GM23248 (cell line): Measurements from ENCODE around the gene SLC26A4. TPM values are rescaled to one million over a fixed set of nuclear protein-coding genes. Genes with fewer than 3 reads are reported as not detected.

Experiments
- DNase-seq: peaks from one replicate; pipeline ENCODE4 v3.0.0-alpha.2; 2015
- H2AFZ ChIP-seq: fragments of 200-600 bp; sonication (generic); 2 replicates; pipeline ENCODE4 v1.6.1; 2016; ENCODE audit warnings: antibody characterized with exemption
- H3F3A ChIP-seq: fragments of 200-600 bp; sonication (generic); 2 replicates; pipeline ENCODE4 v1.6.1; 2016; ENCODE audit warnings: mild to moderate bottlenecking, antibody characterized with exemption, mixed run types; ENCODE audit not compliant: insufficient read depth
- H3K27ac ChIP-seq: fragments of 200-600 bp; sonication (generic); 2 replicates; pipeline ENCODE4 v1.5.1; 2016; ENCODE audit warnings: mild to moderate bottlenecking
- H3K27me3 ChIP-seq: fragments of 200-600 bp; sonication (generic); replicated peaks from 2 replicates; pipeline ENCODE4 v1.6.1; 2016; ENCODE audit warnings: mild to moderate bottlenecking; ENCODE audit not compliant: insufficient read depth
- H3K36me3 ChIP-seq: fragments of 200-600 bp; sonication (generic); 2 replicates; pipeline ENCODE4 v1.6.1; 2016; ENCODE audit warnings: low read depth, mild to moderate bottlenecking
- H3K4me1 ChIP-seq: fragments of 200-600 bp; sonication (generic); 2 replicates; pipeline ENCODE4 v1.6.1; 2016; ENCODE audit warnings: mild to moderate bottlenecking; ENCODE audit not compliant: insufficient read depth
- H3K4me2 ChIP-seq: fragments of 200-600 bp; sonication (generic); one replicate; pipeline ENCODE4 v1.6.1; 2016; ENCODE audit warnings: mild to moderate bottlenecking; ENCODE audit not compliant: unreplicated experiment
- H3K4me3 ChIP-seq: fragments of 200-600 bp; sonication (generic); 2 replicates; pipeline ENCODE4 v1.5.1; 2016; ENCODE audit warnings: mild to moderate bottlenecking
- H3K79me2 ChIP-seq: fragments of 200-600 bp; sonication (generic); 2 replicates; pipeline ENCODE4 v1.6.1; 2016; ENCODE audit warnings: mild to moderate bottlenecking; ENCODE audit not compliant: insufficient read depth
- H3K9ac ChIP-seq: fragments of 200-600 bp; sonication (generic); 2 replicates; pipeline ENCODE4 v1.6.1; 2016; ENCODE audit warnings: mild to moderate bottlenecking
- H3K9me2 ChIP-seq: fragments of 200-600 bp; sonication (generic); 2 replicates; pipeline ENCODE4 v1.6.1; 2016; ENCODE audit warnings: mixed run types, mild to moderate bottlenecking, moderate library complexity; ENCODE audit not compliant: insufficient read depth
- H3K9me3 ChIP-seq: fragments of 200-600 bp; sonication (generic); one replicate; pipeline ENCODE4 v1.6.1; 2017; ENCODE audit warnings: low read depth
- H4K20me1 ChIP-seq: fragments of 200-600 bp; sonication (generic); 2 replicates; pipeline ENCODE4 v1.6.0; 2016; ENCODE audit not compliant: insufficient read depth
- EZH2 ChIP-seq: fragments of 200-600 bp; sonication (generic); IDR thresholded peaks from 2 replicates; pipeline ENCODE4 v1.6.1; 2018; ENCODE audit warnings: antibody characterized with exemption, mild to moderate bottlenecking; ENCODE audit not compliant: insufficient read depth, poor library complexity, severe bottlenecking
- EZH2phosphoT487 ChIP-seq: fragments of 200-600 bp; sonication (generic); IDR thresholded peaks from 2 replicates; pipeline ENCODE4 v1.6.1; 2018; ENCODE audit warnings: antibody characterized with exemption, moderate library complexity, mild to moderate bottlenecking, low read depth; ENCODE audit not compliant: insufficient read depth
- WGBS, 2 experiments: methylation state at CpG; one replicate each; pipeline ENCODE4 v1.1.6; 2015 to 2017; ENCODE audit warnings: low lambda C conversion rate in 2 of 2, low coverage in 1 of 2; ENCODE audit errors: missing lambda C conversion rate in 2 of 2; 5-methylcytosine and 5-hydroxymethylcytosine counted together
- in situ Hi-C: fragments of 300-500 bp; cut with MboI; formaldehyde crosslinking; loops from 2 replicates; pipeline ENCODE4 v1.15.0; 2020
- polyA plus RNA-seq: library from polyadenylated mRNA; unstranded; fragments of >200 nt; fragmentation: Nextera tagmentation; extraction: Ambion mirVana; gene quantifications from 2 replicates; pipeline ENCODE4 v1.2.1, GENCODE V29; 2016
- total RNA-seq: library from RNA; depleted of rRNA; stranded (reverse); fragments of >200 nt; shearing (Covaris generic); gene quantifications from 2 replicates; pipeline ENCODE4 v1.2.3, GENCODE V29; 2014

SLC26A4 gene
- total and polyA plus RNA-seq, 2 experiments from 2014 or later, result 0.24 to 0.43 TPM

DNA sequence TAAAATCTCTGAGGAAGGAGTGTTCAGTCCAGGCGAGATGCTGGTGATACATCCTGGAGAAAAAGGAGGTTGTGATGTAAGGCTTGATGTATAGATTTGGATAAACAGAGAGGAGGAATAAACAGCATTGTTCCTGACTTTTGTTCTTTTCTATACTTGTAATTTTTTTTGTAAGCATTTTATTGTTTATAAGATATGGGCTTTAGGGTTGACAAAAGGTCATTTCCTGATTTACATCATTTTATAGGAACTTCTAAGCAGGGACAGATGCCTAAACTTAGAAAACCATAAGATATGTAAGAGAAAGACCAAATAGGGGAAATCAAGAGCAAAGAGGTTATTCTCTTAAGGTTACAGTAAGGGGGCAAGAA, 16.7 kb upstream of the SLC26A4 start:
- H3K27ac ChIP-seq, result 0 out of 2 replicates have a peak overlapping the region, but pooled peaks have one; percentile 13
- in situ Hi-C loops, result no loop called here
- peak overlapping the region; percentile 31 for H2AFZ ChIP-seq
- no peaks in the 10 kb centered on the region for H3K9me2 ChIP-seq
- H3K9me3 ChIP-seq, result no peaks in the 10 kb centered on the region
- H3F3A ChIP-seq, result peaks cover 15% of the 10 kb centered on the region
- peak overlapping the region; percentile 49 for H3K4me2 ChIP-seq
- DNase-seq, result no peak
- peak overlapping the region; percentile 40; the same call in 1 of the 2 replicates for H3K4me3 ChIP-seq
- H3K79me2 ChIP-seq, result no peaks in the 10 kb centered on the region
- no peak for TF ChIP-seq EZH2
- no peak overlapping the region for H3K9ac ChIP-seq
- WGBS, 2 experiments, result 93 to 95% methylated on average over 1 of the region's 1 CpG
- no peaks in the 10 kb centered on the region for H3K36me3 ChIP-seq
- no peaks in the 10 kb centered on the region for H4K20me1 ChIP-seq
- H3K4me1 ChIP-seq, result peaks cover 25% of the 10 kb centered on the region
- no peaks in the 10 kb centered on the region for H3K27me3 ChIP-seq

DNA sequence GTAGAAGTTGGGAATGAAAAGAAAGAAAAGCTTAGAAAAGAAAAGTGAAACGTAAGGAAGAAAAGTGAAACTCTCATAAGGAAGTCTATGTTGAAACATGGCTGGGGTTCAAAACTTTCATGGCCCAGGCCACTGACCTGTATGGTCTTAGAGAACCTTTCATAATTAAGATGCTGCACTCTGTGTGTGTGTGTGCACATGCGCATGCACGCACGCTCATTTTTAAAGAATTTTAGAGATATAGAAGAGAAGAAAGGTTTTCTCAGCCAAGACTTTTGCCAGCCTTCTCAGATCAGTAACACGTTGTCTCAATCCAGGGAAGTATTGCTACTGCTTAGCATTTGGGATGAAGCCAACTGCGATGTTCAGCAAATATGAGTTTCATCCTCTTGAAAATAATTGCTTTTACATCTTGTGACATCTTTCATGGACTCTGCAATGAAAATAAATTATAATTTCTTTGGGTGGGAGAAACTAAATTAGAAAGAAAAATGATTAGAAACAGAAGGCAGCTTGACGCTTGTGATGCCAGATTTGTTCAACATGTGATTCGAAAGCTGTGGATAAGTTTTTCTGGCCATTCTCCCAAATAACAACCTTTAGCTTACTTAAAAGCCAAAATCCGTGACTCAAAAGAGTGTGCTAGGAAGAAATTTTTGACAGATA, 16.2 kb upstream of the SLC26A4 start:
- DNase-seq, result peak; percentile 53
- Histone ChIP-seq H3K36me3 (no peaks in the 10 kb centered on the region), H3F3A (peaks cover 15% of the 10 kb centered on the region), H4K20me1 (no peaks in the 10 kb centered on the region), H3K4me1 (peaks cover 25% of the 10 kb centered on the region), H3K27me3 (no peaks in the 10 kb centered on the region), H3K4me3 (peak overlapping the region; percentile 40), H3K79me2 (no peaks in the 10 kb centered on the region), H3K9me2 (no peaks in the 10 kb centered on the region), H3K4me2 (peak overlapping the region; percentile 49), H3K9ac (no peak overlapping the region), H2AFZ (peak overlapping the region; percentile 31), H3K9me3 (no peaks in the 10 kb centered on the region), H3K27ac (peak overlapping the region; percentile 13; the same call in 1 of the 2 replicates)
- 13 to 15% methylated on average over 9 of the region's 9 CpGs for WGBS, 2 experiments
- in situ Hi-C loops, result no loop called here
- TF ChIP-seq EZH2 (no peak), EZH2phosphoT487 (no peak)

DNA sequence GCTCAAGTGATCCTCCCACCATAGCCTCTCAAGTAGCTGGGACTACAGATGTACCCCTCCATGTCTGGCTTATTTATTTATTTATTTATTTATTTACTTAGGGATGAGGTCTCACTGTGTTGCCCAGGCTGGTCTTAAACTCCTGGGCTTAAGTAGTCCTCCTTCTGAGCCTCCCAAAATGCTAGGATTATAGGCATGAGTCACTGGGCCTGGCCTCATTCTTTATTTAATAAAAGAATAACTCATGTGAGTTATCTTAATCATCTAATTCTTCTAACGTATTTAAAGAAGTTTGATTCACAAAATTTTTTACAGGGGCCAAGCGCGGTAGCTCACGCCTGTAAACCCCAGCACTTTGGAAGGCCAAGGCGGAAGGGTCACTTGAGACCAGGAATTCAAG, 8.0 kb upstream of the SLC26A4 start:
- no peak overlapping the region for H3K4me3 ChIP-seq
- H2AFZ ChIP-seq, result no peak overlapping the region
- no peaks in the 10 kb centered on the region for H4K20me1 ChIP-seq
- no peaks in the 10 kb centered on the region for H3F3A ChIP-seq
- in situ Hi-C loops, result no loop called here
- H3K4me1 ChIP-seq, result no peaks in the 10 kb centered on the region
- no peaks in the 10 kb centered on the region for H3K27me3 ChIP-seq
- H3K36me3 ChIP-seq, result no peaks in the 10 kb centered on the region
- no peak for DNase-seq
- H3K9ac ChIP-seq, result no peak overlapping the region
- H3K79me2 ChIP-seq, result no peaks in the 10 kb centered on the region
- H3K9me2 ChIP-seq, result no peaks in the 10 kb centered on the region
- no peak overlapping the region for H3K4me2 ChIP-seq
- H3K27ac ChIP-seq, result no peak overlapping the region
- no peaks in the 10 kb centered on the region for H3K9me3 ChIP-seq
- TF ChIP-seq EZH2, result no peak
- TF ChIP-seq EZH2phosphoT487, result no peak
- 90% methylated on average over 5 of the region's 5 CpGs for WGBS, 2 experiments

DNA sequence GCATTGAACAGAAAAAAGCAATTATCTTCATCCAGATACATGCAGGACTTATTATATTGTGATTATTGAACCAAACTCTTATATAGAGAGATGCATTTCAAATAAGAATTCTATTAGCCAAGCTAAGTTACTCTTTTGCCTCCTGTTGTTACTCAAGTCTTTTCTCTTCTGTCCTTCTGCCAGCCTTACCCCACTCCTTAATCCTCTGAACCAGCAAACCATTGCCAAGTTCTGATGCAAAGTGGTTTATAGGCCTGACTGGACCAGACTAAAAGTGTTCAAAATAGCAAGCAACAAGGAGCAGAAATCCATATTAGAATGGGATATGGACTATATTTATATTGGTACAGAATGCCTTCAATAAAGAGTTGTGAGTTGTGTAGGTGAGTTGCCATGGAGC, 2.2 kb upstream of the SLC26A4 start:
- Histone ChIP-seq H3K4me1 (peaks cover 18% of the 10 kb centered on the region), H3K9ac (no peak overlapping the region), H3F3A (peaks cover 16% of the 10 kb centered on the region), H3K4me3 (no peak overlapping the region), H2AFZ (no peak overlapping the region), H3K79me2 (no peaks in the 10 kb centered on the region), H3K27ac (no peak overlapping the region), H3K4me2 (no peak overlapping the region), H3K9me2 (no peaks in the 10 kb centered on the region), H4K20me1 (no peaks in the 10 kb centered on the region), H3K9me3 (no peaks in the 10 kb centered on the region), H3K36me3 (no peaks in the 10 kb centered on the region), H3K27me3 (peaks cover 30% of the 10 kb centered on the region)
- in situ Hi-C loops, result no loop called here
- TF ChIP-seq EZH2 (no peak), EZH2phosphoT487 (no peak)
- DNase-seq, result no peak

DNA sequence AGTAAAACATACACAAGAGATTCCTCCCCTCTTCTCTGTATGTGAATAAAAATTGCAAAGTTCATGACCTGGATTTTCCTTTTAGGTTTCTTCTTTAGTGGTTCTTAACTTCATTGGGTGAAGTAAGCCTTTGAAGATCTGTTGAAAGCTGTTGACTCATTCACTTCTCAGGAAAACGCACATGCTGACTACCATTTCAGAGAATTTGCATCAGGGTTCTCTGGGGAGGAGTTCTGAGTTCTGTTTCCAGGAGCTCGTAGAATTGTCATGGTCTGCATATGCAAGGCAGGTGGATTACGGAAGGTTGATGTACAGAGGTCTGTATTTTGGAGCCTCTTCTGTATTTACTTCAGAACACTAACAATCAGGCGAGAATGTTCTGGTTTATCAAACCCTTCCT, 962 bp upstream of the SLC26A4 start:
- H3K27ac ChIP-seq, result no peak overlapping the region
- no peaks in the 10 kb centered on the region for H3K36me3 ChIP-seq
- DNase-seq, result peak; percentile 86
- no peak overlapping the region for H3K9ac ChIP-seq
- H2AFZ ChIP-seq, result no peak overlapping the region
- peaks cover 16% of the 10 kb centered on the region for H3F3A ChIP-seq
- H3K9me2 ChIP-seq, result no peaks in the 10 kb centered on the region
- TF ChIP-seq EZH2 (no peak), EZH2phosphoT487 (no peak)
- no peaks in the 10 kb centered on the region for H3K9me3 ChIP-seq
- in situ Hi-C loops, result no loop called here
- peaks cover 18% of the 10 kb centered on the region for H3K4me1 ChIP-seq
- H3K4me3 ChIP-seq, result no peak overlapping the region
- H3K27me3 ChIP-seq, result peaks cover 30% of the 10 kb centered on the region
- no peak overlapping the region for H3K4me2 ChIP-seq
- no peaks in the 10 kb centered on the region for H3K79me2 ChIP-seq
- no peaks in the 10 kb centered on the region for H4K20me1 ChIP-seq
- whole genome bisulfite sequencing, 2 experiments, result 50 to 51% methylated on average over 4 of the region's 4 CpGs
